HL-60 (cell line): Measurements from ENCODE around the gene HHLA2.

Source experiments
- DNase-seq, 2 experiments: peaks; one replicate each; pipeline ENCODE4 v3.0.0-alpha.2; 2010 to 2020; ENCODE audit warnings: low read depth in 1 of 2, low spot score in 1 of 2
- H3K27ac ChIP-seq: fragments of 250-450 bp; sonication (Bioruptor Pico); replicated peaks from 2 replicates; pipeline ENCODE4 v1.5.1; 2020; ENCODE audit warnings: mild to moderate bottlenecking, moderate library complexity
- H3K27me3 ChIP-seq: fragments of 250-450 bp; sonication (Bioruptor Pico); 2 replicates; pipeline ENCODE4 v1.5.1; 2021; ENCODE audit warnings: mild to moderate bottlenecking, moderate library complexity; ENCODE audit not compliant: insufficient read depth, poor library complexity, severe bottlenecking
- H3K4me3 ChIP-seq: replicated peaks from 2 replicates; pipeline ENCODE4 v1.5.1; 2011; ENCODE audit warnings: mild to moderate bottlenecking, control low read depth, low read length; ENCODE audit not compliant: insufficient read depth
- GABPA ChIP-seq: IDR thresholded peaks from 2 replicates; pipeline ENCODE4 v1.6.1; 2012; ENCODE audit warnings: low read depth
- POLR2AphosphoS5 ChIP-seq: IDR thresholded peaks from 2 replicates; pipeline ENCODE4 v1.6.1; 2012; ENCODE audit warnings: low read depth
- REST ChIP-seq: IDR thresholded peaks from 2 replicates; pipeline ENCODE4 v1.6.1; 2012; ENCODE audit warnings: low read depth; ENCODE audit not compliant: insufficient replicate concordance
- SPI1 ChIP-seq: IDR thresholded peaks from 2 replicates; pipeline ENCODE4 v1.6.1; 2012; ENCODE audit warnings: low read depth, mild to moderate bottlenecking, borderline replicate concordance
- TF ChIP-seq, protein P1 (sequence below): IDR thresholded peaks from one replicate; pipeline ENCODE4 v1.5.1; 2011; ENCODE audit warnings: low read length, control low read depth, inconsistent platforms; ENCODE audit not compliant: insufficient read depth

HHLA2 gene

DNA sequence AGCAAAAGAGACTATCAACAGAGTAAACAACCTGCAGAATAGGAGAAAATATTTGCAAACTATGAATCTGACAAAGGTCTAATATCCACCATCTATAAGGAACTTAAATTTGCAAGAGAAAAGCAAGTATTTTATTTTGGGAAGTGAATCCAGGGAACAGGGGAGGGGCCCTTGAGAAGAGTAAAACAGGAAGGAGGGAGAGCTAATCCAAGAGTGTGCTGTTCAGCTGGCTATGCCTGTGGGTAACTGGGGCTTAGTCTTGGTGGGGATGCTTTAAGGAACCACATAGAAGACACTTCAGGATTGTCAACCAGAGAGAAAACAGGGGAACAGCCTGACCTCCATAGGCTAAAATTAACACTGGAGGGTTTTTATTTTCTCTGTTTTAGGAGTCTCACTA, 3.9 kb upstream of the HHLA2 start:
- Histone ChIP-seq H3K27me3 (no peaks in the 10 kb centered on the region), H3K27ac (peak overlapping the region; percentile 48; the same call in 1 of the 2 replicates), H3K4me3 (no peak overlapping the region)
- TF ChIP-seq GABPA, result no peak
- no peak for TF ChIP-seq REST
- TF ChIP-seq SPI1, result no peak; the same call in 1 of the 2 replicates
- TF ChIP-seq, protein P1, sequence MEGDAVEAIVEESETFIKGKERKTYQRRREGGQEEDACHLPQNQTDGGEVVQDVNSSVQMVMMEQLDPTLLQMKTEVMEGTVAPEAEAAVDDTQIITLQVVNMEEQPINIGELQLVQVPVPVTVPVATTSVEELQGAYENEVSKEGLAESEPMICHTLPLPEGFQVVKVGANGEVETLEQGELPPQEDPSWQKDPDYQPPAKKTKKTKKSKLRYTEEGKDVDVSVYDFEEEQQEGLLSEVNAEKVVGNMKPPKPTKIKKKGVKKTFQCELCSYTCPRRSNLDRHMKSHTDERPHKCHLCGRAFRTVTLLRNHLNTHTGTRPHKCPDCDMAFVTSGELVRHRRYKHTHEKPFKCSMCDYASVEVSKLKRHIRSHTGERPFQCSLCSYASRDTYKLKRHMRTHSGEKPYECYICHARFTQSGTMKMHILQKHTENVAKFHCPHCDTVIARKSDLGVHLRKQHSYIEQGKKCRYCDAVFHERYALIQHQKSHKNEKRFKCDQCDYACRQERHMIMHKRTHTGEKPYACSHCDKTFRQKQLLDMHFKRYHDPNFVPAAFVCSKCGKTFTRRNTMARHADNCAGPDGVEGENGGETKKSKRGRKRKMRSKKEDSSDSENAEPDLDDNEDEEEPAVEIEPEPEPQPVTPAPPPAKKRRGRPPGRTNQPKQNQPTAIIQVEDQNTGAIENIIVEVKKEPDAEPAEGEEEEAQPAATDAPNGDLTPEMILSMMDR, result no peak
- no peak for TF ChIP-seq POLR2AphosphoS5
- no peak for DNase-seq

GRCh38 chr3:108292905-108293328, 3.4 kb upstream of the HHLA2 start:
- Histone ChIP-seq H3K27ac (peak overlapping the region; percentile 48), H3K4me3 (no peak overlapping the region), H3K27me3 (no peaks in the 10 kb centered on the region)
- peak in 1 of 2 experiments; percentile 32 for DNase-seq
- TF ChIP-seq GABPA (no peak), POLR2AphosphoS5 (no peak), REST (no peak), SPI1 (no peak)
- TF ChIP-seq, protein P1, result no peak

- TF ChIP-seq REST, result no peak
- TF ChIP-seq POLR2AphosphoS5, result no peak
- TF ChIP-seq SPI1, result no peak
- no peak for TF ChIP-seq GABPA
- TF ChIP-seq, protein P1, result no peak
- Histone ChIP-seq H3K27ac (peak overlapping the region; percentile 48), H3K4me3 (no peak overlapping the region), H3K27me3 (no peaks in the 10 kb centered on the region)
- DNase-seq, result peak in 1 of 2 experiments; percentile 59
These were observed 2.5 kb upstream of the HHLA2 start for GRCh38 chr3:108293858-108294257.
